Activated naive CD8-positive, alpha-beta T cell (primary cell): ENCODE measurements around the gene CYP2S1.
"Not testable (repeated sequence)": the region's sequence is repeated elsewhere in the genome, so short reads cannot be mapped to it uniquely, and the experiment has no call there.

Experiments
- H3K27ac Mint-ChIP-seq: one replicate; pipeline ENCODE4 v1.8.0; 2021; ENCODE audit warnings: mixed read lengths
- H3K27me3 Mint-ChIP-seq: one replicate; pipeline ENCODE4 v1.8.0; 2021; ENCODE audit warnings: mixed read lengths
- H3K36me3 Mint-ChIP-seq: one replicate; pipeline ENCODE4 v1.8.0; 2021; ENCODE audit warnings: mixed read lengths
- H3K4me1 Mint-ChIP-seq: one replicate; pipeline ENCODE4 v1.8.0; 2021; ENCODE audit warnings: low read depth, mixed read lengths
- H3K4me3 Mint-ChIP-seq: one replicate; pipeline ENCODE4 v1.8.0; 2021; ENCODE audit warnings: mild to moderate bottlenecking, mixed read lengths
- H3K9me3 Mint-ChIP-seq: one replicate; pipeline ENCODE4 v1.8.0; 2021; ENCODE audit warnings: low read depth, mixed read lengths

Gene CYP2S1

GRCh38 chr19:41186971-41187883 lies 5.8 kb upstream of the CYP2S1 start:
- H3K27me3 Mint-ChIP-seq, result peaks cover 12% of the 10 kb centered on the region
- H3K9me3 Mint-ChIP-seq, result no peaks in the 10 kb centered on the region
- no peak overlapping the region for H3K27ac Mint-ChIP-seq

DNA sequence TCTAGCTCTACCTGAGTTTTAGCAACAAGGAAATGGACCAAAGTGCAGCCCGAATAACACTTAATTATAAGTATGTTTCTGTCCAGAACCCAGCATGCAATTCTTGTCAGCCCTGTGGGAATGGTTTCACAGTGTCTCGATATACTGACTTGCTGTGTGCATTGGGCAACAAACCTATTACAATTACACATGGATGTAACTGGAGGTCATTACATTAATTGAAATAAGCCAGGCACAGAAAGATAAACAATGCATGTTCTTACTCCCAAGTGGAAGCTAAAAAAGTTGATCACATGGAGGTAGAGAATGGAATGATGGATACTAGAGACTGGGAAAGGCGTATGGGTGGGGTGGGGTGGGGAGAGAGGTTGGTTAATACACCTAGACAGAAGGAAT lies 5.1 kb upstream of the CYP2S1 start:
- H3K36me3 Mint-ChIP-seq, result no peaks in the 10 kb centered on the region
- H3K27me3 Mint-ChIP-seq, result peaks cover 17% of the 10 kb centered on the region
- peaks cover 7% of the 10 kb centered on the region for H3K4me1 Mint-ChIP-seq
- H3K4me3 Mint-ChIP-seq, result no peak overlapping the region
- H3K9me3 Mint-ChIP-seq, result no peaks in the 10 kb centered on the region
- no peak overlapping the region for H3K27ac Mint-ChIP-seq

More at GRCh38 chr19:41186971-41187883, 5.8 kb upstream of the CYP2S1 start:
- peaks cover under 1% of the 10 kb centered on the region for H3K4me1 Mint-ChIP-seq
- H3K4me3 Mint-ChIP-seq, result no peak overlapping the region
- no peaks in the 10 kb centered on the region for H3K36me3 Mint-ChIP-seq

DNA sequence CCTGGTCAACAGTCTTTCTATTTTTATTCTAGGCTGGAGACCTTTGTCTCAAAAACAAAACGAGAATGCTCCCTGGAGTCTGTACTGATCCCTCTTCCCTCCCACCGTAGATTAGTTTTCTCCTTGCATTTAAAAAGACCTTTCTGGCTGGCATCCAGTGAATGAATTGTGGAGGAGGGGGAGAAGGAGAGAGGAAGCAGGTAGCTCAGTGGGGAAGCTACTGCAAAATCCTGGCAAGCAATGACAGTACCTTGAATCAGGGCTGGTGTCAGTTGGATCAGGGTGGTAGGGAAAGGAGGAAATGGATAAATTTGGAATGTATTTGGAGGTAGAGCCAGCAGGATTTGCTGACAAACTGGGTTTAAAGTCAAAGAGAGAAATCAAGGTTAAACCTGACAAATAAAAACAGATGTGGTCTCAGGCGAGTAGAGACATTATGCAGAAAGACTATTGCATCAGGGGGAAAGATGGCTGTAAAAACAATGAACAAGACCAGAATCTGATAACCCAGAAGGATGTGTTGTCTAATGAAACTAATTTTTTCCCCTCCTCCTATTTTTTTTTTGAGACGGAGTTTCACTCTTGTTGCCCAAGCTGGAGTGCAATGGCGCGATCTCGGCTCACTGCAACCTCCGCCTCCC lies 3.5 kb upstream of the CYP2S1 start:
- H3K4me1 Mint-ChIP-seq, result peaks cover 17% of the 10 kb centered on the region
- H3K4me3 Mint-ChIP-seq, result no peak overlapping the region
- H3K27me3 Mint-ChIP-seq, result peaks cover 22% of the 10 kb centered on the region
- H3K9me3 Mint-ChIP-seq, result no peaks in the 10 kb centered on the region
- H3K27ac Mint-ChIP-seq, result no peak overlapping the region
- no peaks in the 10 kb centered on the region for H3K36me3 Mint-ChIP-seq

- Mint-ChIP-seq H3K4me1 (peaks cover 17% of the 10 kb centered on the region), H3K27ac (no peak overlapping the region), H3K9me3 (no peaks in the 10 kb centered on the region), H3K36me3 (no peaks in the 10 kb centered on the region), H3K4me3 (peak overlapping the region; percentile 30), H3K27me3 (peaks cover 22% of the 10 kb centered on the region)
These were observed 574 bp downstream of the CYP2S1 start for GRCh38 chr19:41193430-41194156.

DNA sequence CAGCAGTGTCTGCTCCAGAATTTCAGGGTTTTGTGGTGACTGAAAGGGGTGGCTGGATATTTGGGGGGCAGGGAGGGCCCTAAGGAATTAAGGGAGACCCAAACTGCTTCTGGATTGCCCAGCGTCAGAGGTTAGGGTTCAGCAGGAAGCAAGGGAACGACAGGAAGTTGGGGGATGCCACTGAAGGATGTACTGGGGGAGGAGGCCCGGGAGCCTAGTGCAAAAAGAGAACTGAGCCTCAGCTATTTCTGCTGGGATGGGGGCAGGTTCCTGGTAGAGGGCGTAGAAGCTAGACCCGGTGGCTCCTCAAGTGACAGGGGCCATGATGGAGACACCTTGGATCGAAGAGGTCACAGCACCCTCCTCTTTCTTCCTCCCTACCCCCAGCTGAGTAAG lies 1.1 kb downstream of the CYP2S1 start:
- no peaks in the 10 kb centered on the region for H3K36me3 Mint-ChIP-seq

GRCh38 chr19:41195675-41196497 lies 2.9 kb downstream of the CYP2S1 start:
- Mint-ChIP-seq H3K27me3 (peaks cover 18% of the 10 kb centered on the region), H3K27ac (no peak overlapping the region), H3K4me3 (no peak overlapping the region)

More for the DNA sequence above, 1.1 kb downstream of the CYP2S1 start:
- Mint-ChIP-seq H3K27me3 (peaks cover 22% of the 10 kb centered on the region), H3K9me3 (no peaks in the 10 kb centered on the region), H3K4me3 (peak overlapping the region; percentile 30), H3K27ac (no peak overlapping the region), H3K4me1 (peaks cover 17% of the 10 kb centered on the region)

DNA sequence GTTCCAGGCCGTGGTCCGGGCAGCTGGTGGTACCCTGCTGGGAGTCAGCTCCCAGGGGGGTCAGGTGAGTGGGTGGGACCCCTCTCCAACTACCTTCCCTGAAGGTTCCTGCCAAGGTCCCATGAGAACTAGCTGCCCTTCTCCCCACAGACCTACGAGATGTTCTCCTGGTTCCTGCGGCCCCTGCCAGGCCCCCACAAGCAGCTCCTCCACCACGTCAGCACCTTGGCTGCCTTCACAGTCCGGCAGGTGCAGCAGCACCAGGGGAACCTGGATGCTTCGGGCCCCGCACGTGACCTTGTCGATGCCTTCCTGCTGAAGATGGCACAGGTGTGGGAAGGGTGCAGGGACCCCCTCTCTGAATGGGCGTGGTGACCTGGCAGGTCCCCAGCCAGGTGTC lies 5.5 kb downstream of the CYP2S1 start:
- no peak overlapping the region for H3K27ac Mint-ChIP-seq
- no peak overlapping the region for H3K4me3 Mint-ChIP-seq
- H3K36me3 Mint-ChIP-seq, result no peaks in the 10 kb centered on the region
- no peaks in the 10 kb centered on the region for H3K9me3 Mint-ChIP-seq
- peaks cover 8% of the 10 kb centered on the region for H3K4me1 Mint-ChIP-seq
- H3K27me3 Mint-ChIP-seq, result peaks cover 5% of the 10 kb centered on the region

More at GRCh38 chr19:41195675-41196497, 2.9 kb downstream of the CYP2S1 start:
- Mint-ChIP-seq H3K9me3 (no peaks in the 10 kb centered on the region), H3K36me3 (no peaks in the 10 kb centered on the region), H3K4me1 (peaks cover 17% of the 10 kb centered on the region)

- no peaks in the 10 kb centered on the region for H3K36me3 Mint-ChIP-seq
- peak overlapping the region; percentile 64 for H3K27ac Mint-ChIP-seq
- no peaks in the 10 kb centered on the region for H3K27me3 Mint-ChIP-seq
- no peaks in the 10 kb centered on the region for H3K9me3 Mint-ChIP-seq
- peaks cover 3% of the 10 kb centered on the region for H3K4me1 Mint-ChIP-seq
- H3K4me3 Mint-ChIP-seq, result no peak overlapping the region
These were observed 10.4 kb downstream of the CYP2S1 start for GRCh38 chr19:41203371-41203770.

- not testable (repeated sequence) for H3K27ac Mint-ChIP-seq, H3K9me3 Mint-ChIP-seq, H3K4me1 Mint-ChIP-seq, H3K4me3 Mint-ChIP-seq, H3K27me3 Mint-ChIP-seq, H3K36me3 Mint-ChIP-seq
These were observed 11.3 kb downstream of the CYP2S1 start for GRCh38 chr19:41204338-41204737.

- Mint-ChIP-seq H3K27me3 (no peaks in the 10 kb centered on the region), H3K4me3 (no peak overlapping the region), H3K27ac (no peak overlapping the region), H3K4me1 (peaks cover 3% of the 10 kb centered on the region), H3K9me3 (no peaks in the 10 kb centered on the region), H3K36me3 (no peaks in the 10 kb centered on the region)
These were observed 13.0 kb downstream of the CYP2S1 start for GRCh38 chr19:41205995-41206394.

- H3K27ac Mint-ChIP-seq, result no peak overlapping the region
- peaks cover 3% of the 10 kb centered on the region for H3K4me1 Mint-ChIP-seq
- no peaks in the 10 kb centered on the region for H3K27me3 Mint-ChIP-seq
- H3K4me3 Mint-ChIP-seq, result no peak overlapping the region
- H3K36me3 Mint-ChIP-seq, result no peaks in the 10 kb centered on the region
- no peaks in the 10 kb centered on the region for H3K9me3 Mint-ChIP-seq
These were observed 13.4 kb downstream of the CYP2S1 start for GRCh38 chr19:41206456-41206855.

DNA sequence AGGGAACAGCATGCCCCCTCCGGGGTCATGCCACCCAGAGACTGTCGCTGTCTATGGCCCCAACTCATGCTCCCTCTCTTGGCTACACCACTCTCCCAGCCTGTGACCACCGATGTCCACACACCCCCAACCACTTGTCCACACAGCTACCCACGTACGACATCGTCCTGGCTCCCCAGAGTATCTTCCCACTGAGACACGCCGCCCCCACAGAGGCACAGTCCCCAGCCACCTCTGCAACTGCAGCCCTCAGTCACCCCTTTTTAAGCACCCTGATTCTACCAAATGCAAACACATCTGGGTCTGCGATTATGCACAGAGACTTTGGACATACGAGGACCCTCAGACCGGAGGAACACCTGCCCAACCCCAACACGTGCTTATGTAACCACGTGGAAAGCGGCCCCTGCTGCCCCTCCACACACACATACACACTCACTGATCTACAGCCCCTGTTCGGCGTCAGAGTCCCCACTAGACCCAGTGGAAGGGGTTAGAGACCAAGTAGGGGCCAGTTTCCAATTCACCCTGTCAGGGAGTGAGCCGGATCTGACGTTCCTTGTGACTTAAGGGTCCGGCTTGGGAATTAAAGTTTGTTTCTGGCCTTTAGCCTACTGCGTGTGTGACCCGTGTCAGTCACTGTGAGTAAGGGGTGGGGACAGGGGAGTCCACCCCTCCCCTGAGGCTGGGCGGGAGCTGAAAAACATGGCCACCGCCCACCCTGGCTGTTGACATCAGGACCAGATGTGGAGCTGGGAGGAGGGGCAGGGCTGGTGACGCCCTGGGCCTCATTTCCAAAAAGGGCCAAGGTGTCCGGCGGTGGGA lies 14.1 kb downstream of the CYP2S1 start:
- Mint-ChIP-seq H3K9me3 (no peaks in the 10 kb centered on the region), H3K4me3 (no peak overlapping the region), H3K4me1 (peaks cover 3% of the 10 kb centered on the region), H3K27me3 (no peaks in the 10 kb centered on the region), H3K36me3 (no peaks in the 10 kb centered on the region), H3K27ac (no peak overlapping the region)

DNA sequence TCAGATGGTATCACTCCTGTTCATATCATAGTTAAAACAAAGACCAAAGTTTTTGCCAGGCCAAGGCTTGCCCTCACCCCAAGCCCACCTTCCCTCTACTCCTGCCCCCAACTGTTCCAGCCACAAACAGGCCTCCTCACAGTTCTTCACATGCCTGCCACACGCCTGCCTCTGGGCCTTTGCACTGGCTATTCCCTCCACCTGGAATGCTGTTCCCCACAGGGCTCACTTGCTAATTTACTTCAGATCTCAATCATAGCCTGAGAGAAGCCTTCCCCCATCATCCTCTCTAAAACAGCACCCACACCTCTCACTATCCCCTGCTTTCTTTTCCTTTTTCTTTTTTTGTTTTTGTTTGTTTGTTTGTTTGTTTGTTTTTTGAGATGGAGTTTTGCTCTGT lies 21.1 kb downstream of the CYP2S1 start:
- Mint-ChIP-seq H3K9me3 (no peaks in the 10 kb centered on the region), H3K36me3 (no peaks in the 10 kb centered on the region), H3K4me1 (no peaks in the 10 kb centered on the region), H3K27me3 (peaks cover 6% of the 10 kb centered on the region), H3K27ac (no peak overlapping the region), H3K4me3 (no peak overlapping the region)

DNA sequence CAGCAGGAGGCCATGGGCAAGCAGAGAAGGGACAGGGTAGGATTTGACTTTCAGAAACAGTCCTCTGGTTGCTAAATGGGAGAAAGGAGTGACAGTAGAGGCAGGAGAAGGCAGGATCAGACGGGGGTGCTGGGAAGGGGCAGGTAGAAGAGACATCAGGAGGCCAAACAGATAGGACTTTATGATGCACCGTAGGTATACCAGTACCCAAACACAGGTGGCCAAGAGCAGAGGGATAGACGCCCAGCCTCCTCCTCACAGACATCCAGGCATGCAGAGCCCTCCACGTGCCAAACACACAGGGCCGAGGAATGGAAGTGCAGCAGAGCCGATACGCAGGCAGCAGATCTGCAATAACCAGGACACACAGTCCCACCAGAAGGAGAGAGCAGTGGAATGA lies 24.7 kb downstream of the CYP2S1 start:
- no peaks in the 10 kb centered on the region for H3K4me1 Mint-ChIP-seq
- H3K36me3 Mint-ChIP-seq, result no peaks in the 10 kb centered on the region
- H3K4me3 Mint-ChIP-seq, result no peak overlapping the region
- no peak overlapping the region for H3K27ac Mint-ChIP-seq
- H3K27me3 Mint-ChIP-seq, result peaks cover 12% of the 10 kb centered on the region
- H3K9me3 Mint-ChIP-seq, result no peaks in the 10 kb centered on the region
